SK-N-SH (cell line): ENCODE results near the gene USP13. TPM values are rescaled to one million over a fixed set of nuclear protein-coding genes. Genes with fewer than 3 reads are reported as not detected.

Experiments used
- CTCF ChIA-PET: fragments of 300-600, 350-600 bp; formaldehyde crosslinking; extraction: SDS; loops from one replicate; lab custom pipeline; 2021; lab: Yijun Ruan, JAX
- POLR2A ChIA-PET: fragments of 350-600 bp; sonication (Branson Sonifier 250); formaldehyde crosslinking; extraction: SDS; loops from one replicate; lab custom pipeline; 2020; ENCODE audit warnings: antibody characterized with exemption, inconsistent platforms; lab: Yijun Ruan, JAX
- DNase-seq: peaks from one replicate; pipeline ENCODE4 v3.0.0; 2012
- H2AFZ ChIP-seq: fragments of 200-600 bp; sonication (generic); 2 replicates; pipeline ENCODE4 v1.8.1; 2016; ENCODE audit warnings: antibody characterized with exemption, mild to moderate bottlenecking, low read depth
- H3F3A ChIP-seq: fragments of 200-600 bp; sonication (generic); replicated peaks from 2 replicates; pipeline ENCODE3; 2016; ENCODE audit warnings: antibody characterized with exemption, mild to moderate bottlenecking; ENCODE audit not compliant: insufficient read depth
- H3K27ac ChIP-seq, 2 experiments: fragments of 200-500 bp in 1 of 2; fragments of 200-600 bp in 1 of 2; sonication (Bioruptor generic) in 1 of 2; sonication (generic), shearing (Covaris generic) in 1 of 2; 2 replicates each; pipeline versions ENCODE4 v1.5.1 to v1.6.1; 2014 to 2016; ENCODE audit warnings: low read depth in 2 of 2, inconsistent platforms in 1 of 2, low read length in 1 of 2, mild to moderate bottlenecking in 1 of 2, mixed read lengths in 1 of 2
- H3K27me3 ChIP-seq: fragments of 200-600 bp; sonication (generic), shearing (Covaris generic); 2 replicates; pipeline ENCODE4 v1.6.1; 2016; ENCODE audit warnings: mixed run types; ENCODE audit not compliant: insufficient read depth
- H3K36me3 ChIP-seq, 2 experiments: fragments of 200-500 bp in 1 of 2; fragments of 200-600 bp in 1 of 2; sonication (Bioruptor generic) in 1 of 2; sonication (generic) in 1 of 2; replicated peaks in 1 of 2; 2 replicates each; pipeline versions ENCODE3 to v1.5.1; 2014 to 2016; ENCODE audit warnings: low read length in 1 of 2, mild to moderate bottlenecking in 1 of 2; ENCODE audit not compliant: insufficient read depth in 2 of 2, control insufficient read depth in 1 of 2
- H3K4me1 ChIP-seq, 2 experiments: fragments of 200-500 bp in 1 of 2; fragments of 200-600 bp in 1 of 2; sonication (Bioruptor generic) in 1 of 2; sonication (generic), shearing (Covaris generic) in 1 of 2; 2 replicates each; pipeline versions ENCODE4 v1.5.1 to v1.6.1; 2014 to 2016; ENCODE audit warnings: low read depth in 1 of 2, low read length in 1 of 2, mixed run types in 1 of 2; ENCODE audit not compliant: insufficient read depth in 2 of 2, control insufficient read depth in 1 of 2
- H3K4me2 ChIP-seq: fragments of 200-600 bp; sonication (generic), shearing (Covaris generic); 2 replicates; pipeline ENCODE4 v1.6.1; 2017; ENCODE audit warnings: mixed run types
- H3K4me3 ChIP-seq, 2 experiments: fragments of 200-500 bp in 1 of 2; fragments of 200-600 bp in 1 of 2; sonication (Bioruptor generic) in 1 of 2; sonication (generic), shearing (Covaris generic) in 1 of 2; 2 replicates each; pipeline versions ENCODE4 v1.5.1 to v1.8.1; 2014 to 2016; ENCODE audit warnings: low read depth in 2 of 2, inconsistent platforms in 1 of 2, low read length in 1 of 2, mild to moderate bottlenecking in 1 of 2, mixed read lengths in 1 of 2, moderate library complexity in 1 of 2
- H3K79me2 ChIP-seq: fragments of 200-600 bp; sonication (generic); 2 replicates; pipeline ENCODE4 v1.8.1; 2017; ENCODE audit warnings: mild to moderate bottlenecking; ENCODE audit not compliant: insufficient read depth
- H3K9ac ChIP-seq: fragments of 200-600 bp; sonication (generic); 2 replicates; pipeline ENCODE4 v1.6.1; 2017; ENCODE audit warnings: mixed run types
- H3K9me2 ChIP-seq: fragments of 200-600 bp; sonication (generic); 2 replicates; pipeline ENCODE4 v1.6.1; 2017; ENCODE audit warnings: mixed run types
- H3K9me3 ChIP-seq: fragments of 200-600 bp; sonication (generic); 2 replicates; pipeline ENCODE4 v1.6.1; 2017; ENCODE audit warnings: mixed run types, mild to moderate bottlenecking, moderate library complexity
- H4K20me1 ChIP-seq: fragments of 200-600 bp; sonication (generic); 2 replicates; pipeline ENCODE4 v1.6.1; 2017; ENCODE audit warnings: mild to moderate bottlenecking, mixed run types; ENCODE audit not compliant: insufficient read depth
- CHD2 ChIP-seq: fragments of 150-350 bp; IDR thresholded peaks from 2 replicates; pipeline ENCODE4 v1.6.1; 2018; ENCODE audit warnings: low read length; ENCODE audit not compliant: partially characterized antibody
- FOXM1 ChIP-seq: IDR thresholded peaks from 2 replicates; pipeline ENCODE4 v1.4.0; 2012; ENCODE audit warnings: low read depth, mild to moderate bottlenecking
- GABPA ChIP-seq: IDR thresholded peaks from 2 replicates; pipeline ENCODE4 v1.4.0; 2012; ENCODE audit warnings: low read depth, mild to moderate bottlenecking
- JUND ChIP-seq: IDR thresholded peaks from 2 replicates; pipeline ENCODE4 v1.4.0; 2012
- MEF2A ChIP-seq: IDR thresholded peaks from 2 replicates; pipeline ENCODE4 v1.4.0; 2012; ENCODE audit warnings: low read depth, borderline replicate concordance
- NFIC ChIP-seq: IDR thresholded peaks from 2 replicates; pipeline ENCODE4 v1.4.0; 2012; ENCODE audit warnings: borderline replicate concordance
- PBX3 ChIP-seq: IDR thresholded peaks from 2 replicates; pipeline ENCODE4; 2012
- POLR2AphosphoS5 ChIP-seq: IDR thresholded peaks from 2 replicates; pipeline ENCODE4 v1.6.1; 2012; ENCODE audit warnings: low read depth, low read length
- WGBS: methylation state at CpG from one replicate; pipeline ENCODE4 v1.1.6; 2017; ENCODE audit warnings: low lambda C conversion rate; 5-methylcytosine and 5-hydroxymethylcytosine counted together
- polyA plus RNA-seq, 3 experiments: library from polyadenylated mRNA; depleted of rRNA; stranded (reverse); fragments of >200 nt; gene quantifications; 2 replicates each; pipeline ENCODE4 v1.2.3, GENCODE V29; 2012
- TF ChIP-seq, protein P1 (sequence below): fragments of 150-350 bp; IDR thresholded peaks from 2 replicates; pipeline ENCODE4 v1.6.1; 2017; ENCODE audit warnings: antibody characterized with exemption, low read length, low read depth, borderline replicate concordance
- TF ChIP-seq, protein P2 (sequence below): IDR thresholded peaks from 2 replicates; pipeline ENCODE4 v1.4.0; 2012; ENCODE audit warnings: low read depth

USP13 gene
- polyA plus RNA-seq, 1 of the 3 experiments (the other 2 are of a cell fraction), result 8.2 TPM

GRCh38 chr3:179794355-179794754 is 141.5 kb downstream of the USP13 start (continued):
- TF ChIP-seq PBX3, result no peak
- no peak for TF ChIP-seq FOXM1

- Histone ChIP-seq H2AFZ (no peak overlapping the region), H3K9ac (no peak overlapping the region), H3K79me2 (no peaks in the 10 kb centered on the region), H3K4me2 (no peak overlapping the region), H3K27me3 (no peaks in the 10 kb centered on the region), H3K27ac (no peak overlapping the region), H3K4me1 (peaks cover 0 to 3% of the 10 kb centered on the region in 2 experiments; a peak in 2 of 4 replicates), H3K9me3 (no peaks in the 10 kb centered on the region), H4K20me1 (no peaks in the 10 kb centered on the region), H3F3A (peaks cover 7% of the 10 kb centered on the region), H3K4me3 (no peak overlapping the region), H3K9me2 (no peaks in the 10 kb centered on the region), H3K36me3 (no peaks in the 10 kb centered on the region)
- ChIA-PET CTCF (interaction anchor here (1.0 kb wide), 1 partner anchor 15 kb away, joined by 4 read pairs; no protein-coding TSS in a partner anchor), POLR2A (no interaction called here)
- TF ChIP-seq GABPA (no peak), JUND (no peak), NFIC (no peak), POLR2AphosphoS5 (no peak), FOXM1 (no peak)
- 86% methylated on average over 4 of the region's 4 CpGs for WGBS
- no peak for DNase-seq
These were observed 143.6 kb downstream of the USP13 start for GRCh38 chr3:179796421-179796820.

GRCh38 chr3:179797192-179797591 is 144.4 kb downstream of the USP13 start:
- CTCF ChIA-PET, result interaction anchor here (1.0 to 6.2 kb wide), 2 partner anchors 14 to 15 kb away, joined by 4 to 31 read pairs; no protein-coding TSS in a partner anchor
- POLR2A ChIA-PET, result no interaction called here

More at GRCh38 chr3:179797192-179797591, 144.4 kb downstream of the USP13 start:
- Histone ChIP-seq H3K9ac (no peak overlapping the region), H3K9me2 (no peaks in the 10 kb centered on the region), H3K36me3 (no peaks in the 10 kb centered on the region), H3K4me2 (no peak overlapping the region), H3K4me3 (no peak overlapping the region), H3K4me1 (peaks cover 0 to 9% of the 10 kb centered on the region in 2 experiments; a peak in 2 of 4 replicates), H2AFZ (no peak overlapping the region), H3K27ac (no peak overlapping the region), H3K27me3 (no peaks in the 10 kb centered on the region), H4K20me1 (no peaks in the 10 kb centered on the region), H3K79me2 (no peaks in the 10 kb centered on the region), H3K9me3 (no peaks in the 10 kb centered on the region), H3F3A (peaks cover 7% of the 10 kb centered on the region)
- DNase-seq, result no peak
- 96% methylated on average over 1 of the region's 1 CpG for WGBS
- TF ChIP-seq MEF2A (no peak), GABPA (no peak), CHD2 (no peak)
- TF ChIP-seq, protein P1, sequence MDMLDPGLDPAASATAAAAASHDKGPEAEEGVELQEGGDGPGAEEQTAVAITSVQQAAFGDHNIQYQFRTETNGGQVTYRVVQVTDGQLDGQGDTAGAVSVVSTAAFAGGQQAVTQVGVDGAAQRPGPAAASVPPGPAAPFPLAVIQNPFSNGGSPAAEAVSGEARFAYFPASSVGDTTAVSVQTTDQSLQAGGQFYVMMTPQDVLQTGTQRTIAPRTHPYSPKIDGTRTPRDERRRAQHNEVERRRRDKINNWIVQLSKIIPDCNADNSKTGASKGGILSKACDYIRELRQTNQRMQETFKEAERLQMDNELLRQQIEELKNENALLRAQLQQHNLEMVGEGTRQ, result no peak
- TF ChIP-seq, protein P2, sequence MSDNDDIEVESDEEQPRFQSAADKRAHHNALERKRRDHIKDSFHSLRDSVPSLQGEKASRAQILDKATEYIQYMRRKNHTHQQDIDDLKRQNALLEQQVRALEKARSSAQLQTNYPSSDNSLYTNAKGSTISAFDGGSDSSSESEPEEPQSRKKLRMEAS, result no peak
